Liver (tissue), 9 donors: Measurements from ENCODE around the gene TOR1A. TPM values are rescaled to one million over a fixed set of nuclear protein-coding genes. Genes with fewer than 3 reads are reported as not detected.

Source experiments
- DNase-seq: peaks from one replicate; pipeline ENCODE4 v3.0.0-alpha.2; 2017; ENCODE audit warnings: low spot score
- H3K27ac ChIP-seq, 2 donors: one replicate each; pipeline ENCODE4 v1.7.0; 2013; ENCODE audit warnings: inconsistent platforms in 2 of 2, low read length in 2 of 2, control low read depth in 1 of 2, low read depth in 1 of 2, mild to moderate bottlenecking in 1 of 2
- H3K27me3 ChIP-seq, 4 donors: one replicate each; pipeline versions ENCODE4 v1.6.1 to v1.7.0; 2013; ENCODE audit warnings: low read length in 3 of 4, inconsistent platforms in 1 of 4, mild to moderate bottlenecking in 1 of 4, moderate library complexity in 1 of 4; ENCODE audit not compliant: control insufficient read depth in 4 of 4, insufficient read depth in 4 of 4
- H3K36me3 ChIP-seq, 4 donors: one replicate each; pipeline versions ENCODE4 v1.6.1 to v1.7.0; 2013; ENCODE audit warnings: low read length in 3 of 4, mild to moderate bottlenecking in 3 of 4, low read depth in 1 of 4, moderate library complexity in 1 of 4; ENCODE audit not compliant: control insufficient read depth in 4 of 4, insufficient read depth in 3 of 4
- H3K4me1 ChIP-seq, 4 donors: one replicate each; pipeline versions ENCODE4 v1.6.1 to v1.7.0; 2013; ENCODE audit warnings: low read length in 3 of 4, mild to moderate bottlenecking in 3 of 4, moderate library complexity in 1 of 4; ENCODE audit not compliant: control insufficient read depth in 4 of 4, insufficient read depth in 4 of 4
- H3K4me3 ChIP-seq, 3 donors: one replicate each; pipeline versions ENCODE4 v1.6.1 to v1.7.0; 2013; ENCODE audit warnings: low read length in 3 of 3, control low read depth in 1 of 3, low read depth in 1 of 3, mild to moderate bottlenecking in 1 of 3
- H3K9ac ChIP-seq, 2 donors: one replicate each; pipeline ENCODE4 v1.7.0; 2013; ENCODE audit warnings: low read length in 2 of 2, mild to moderate bottlenecking in 2 of 2, moderate library complexity in 2 of 2, control low read depth in 1 of 2, low read depth in 1 of 2
- H3K9me3 ChIP-seq, 4 donors: one replicate each; pipeline versions ENCODE4 v1.6.1 to v1.7.0; 2013; ENCODE audit warnings: low read length in 3 of 4; ENCODE audit not compliant: control insufficient read depth in 4 of 4
- EGR1 ChIP-seq, 2 donors: IDR thresholded peaks; 2 replicates each; pipeline ENCODE4 v1.6.1; 2016 to 2018; ENCODE audit warnings: antibody characterized with exemption in 2 of 2, low read depth in 2 of 2
- FOXA1 ChIP-seq: IDR thresholded peaks from 2 replicates; pipeline ENCODE4 v1.6.1; 2016; ENCODE audit warnings: antibody characterized with exemption
- HNF4A ChIP-seq, 2 donors: conservative IDR thresholded peaks; 2 replicates each; pipeline ENCODE4 v1.6.1; 2016; ENCODE audit warnings: antibody characterized with exemption in 2 of 2, mild to moderate bottlenecking in 2 of 2
- HNF4G ChIP-seq: IDR thresholded peaks from 2 replicates; pipeline ENCODE4 v1.6.1; 2016; ENCODE audit warnings: antibody characterized with exemption
- JUND ChIP-seq, 2 donors: IDR thresholded peaks; 2 replicates each; pipeline ENCODE4 v1.6.1; 2016; ENCODE audit warnings: antibody characterized with exemption in 2 of 2
- NR2F2 ChIP-seq: IDR thresholded peaks from 2 replicates; pipeline ENCODE4 v1.6.1; 2016; ENCODE audit warnings: antibody characterized with exemption
- RAD21 ChIP-seq, 2 donors: IDR thresholded peaks; 2 replicates each; pipeline ENCODE4 v1.6.1; 2016; ENCODE audit warnings: antibody characterized with exemption in 2 of 2, mild to moderate bottlenecking in 2 of 2
- RXRA ChIP-seq, 2 donors: IDR thresholded peaks; 2 replicates each; pipeline ENCODE4 v1.6.1; 2017 to 2018; ENCODE audit warnings: antibody characterized with exemption in 2 of 2, mild to moderate bottlenecking in 1 of 2
- SP1 ChIP-seq: IDR thresholded peaks from 2 replicates; pipeline ENCODE4 v1.6.1; 2018; ENCODE audit warnings: antibody characterized with exemption, mild to moderate bottlenecking
- YY1 ChIP-seq: IDR thresholded peaks from 2 replicates; pipeline ENCODE4 v1.6.1; 2016; ENCODE audit warnings: antibody characterized with exemption, mild to moderate bottlenecking
- WGBS: extraction: QIAGEN DNeasy Blood & Tissue Kit; methylation state at CpG from one replicate; pipeline ENCODE4 v1.1.7; 2013; 5-methylcytosine and 5-hydroxymethylcytosine counted together
- polyA plus RNA-seq, 2 donors: library from polyadenylated mRNA; stranded (reverse) in 1 of 2; unstranded in 1 of 2; fragments of 200-250 nt in 1 of 2; fragments of >200 nt in 1 of 2; fragmentation: Nextera tagmentation in 1 of 2; extraction: Ambion mirVana in 1 of 2; gene quantifications; one replicate each; pipeline versions ENCODE4 v1.2.1 to v1.2.3, GENCODE V29; 2013 to 2015
- total RNA-seq, 2 donors: library from RNA; depleted of rRNA; stranded (reverse); fragments of >200 nt; gene quantifications; one replicate each; pipeline ENCODE4 v1.2.3, GENCODE V29; 2014
- TF ChIP-seq, protein P1 (sequence below): IDR thresholded peaks from 2 replicates; pipeline ENCODE4 v1.6.1; 2016; ENCODE audit warnings: antibody characterized with exemption
- TF ChIP-seq, protein P2 (sequence below): IDR thresholded peaks from 2 replicates; pipeline ENCODE4 v1.6.1; 2016; ENCODE audit warnings: antibody characterized with exemption
- TF ChIP-seq, protein P3 (sequence below): IDR thresholded peaks from 2 replicates; pipeline ENCODE4 v1.6.1; 2016; ENCODE audit warnings: antibody characterized with exemption, mild to moderate bottlenecking
- donor health status: healthy.
- donor health status: healthy.
- donor health status: healthy.
- donor health status: healthy.
- donor health status: healthy.

TOR1A gene
- total and polyA plus RNA-seq, 4 donors = 18.3 to 34.0 (median 29.8) TPM

GRCh38 chr9:129775448-129775798, 48.5 kb downstream of the TOR1A start:
- no peak overlapping the region for H3K9ac ChIP-seq
- no peaks in the 10 kb centered on the region for H3K4me1 ChIP-seq
- no peaks in the 10 kb centered on the region for H3K9me3 ChIP-seq
- no peak overlapping the region for H3K27ac ChIP-seq
- no peaks in the 10 kb centered on the region for H3K27me3 ChIP-seq
- no peak overlapping the region for H3K4me3 ChIP-seq
- DNase-seq = no peak
- 60% methylated on average over 2 of the region's 2 CpGs for WGBS
- TF ChIP-seq NR2F2 = no peak
- TF ChIP-seq EGR1 (IDR thresholded peaks at IDR 0.05; ENCODE audit: low read depth in 2 of 2) = no peak
- no peak for TF ChIP-seq RXRA (IDR thresholded peaks at IDR 0.05)
- no peak for TF ChIP-seq FOXA1
- TF ChIP-seq, protein P1, sequence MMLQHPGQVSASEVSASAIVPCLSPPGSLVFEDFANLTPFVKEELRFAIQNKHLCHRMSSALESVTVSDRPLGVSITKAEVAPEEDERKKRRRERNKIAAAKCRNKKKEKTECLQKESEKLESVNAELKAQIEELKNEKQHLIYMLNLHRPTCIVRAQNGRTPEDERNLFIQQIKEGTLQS = no peak
- TF ChIP-seq SP1 = no peak
- TF ChIP-seq JUND (IDR thresholded peaks at IDR 0.05) = no peak
- TF ChIP-seq RAD21 (IDR thresholded peaks at IDR 0.05) = no peak
- no peak for TF ChIP-seq YY1
- TF ChIP-seq, protein P2, sequence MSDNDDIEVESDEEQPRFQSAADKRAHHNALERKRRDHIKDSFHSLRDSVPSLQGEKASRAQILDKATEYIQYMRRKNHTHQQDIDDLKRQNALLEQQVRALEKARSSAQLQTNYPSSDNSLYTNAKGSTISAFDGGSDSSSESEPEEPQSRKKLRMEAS = no peak
- TF ChIP-seq HNF4G = no peak
- no peaks in the 10 kb centered on the region for H3K36me3 ChIP-seq

GRCh38 chr9:129774791-129775447, 49.0 kb downstream of the TOR1A start:
- TF ChIP-seq FOXA1 = no peak
- TF ChIP-seq YY1 = no peak
- no peak for TF ChIP-seq SP1
- no peak for TF ChIP-seq HNF4A (conservative IDR thresholded peaks at IDR 0.05)
- TF ChIP-seq NR2F2 = no peak
- TF ChIP-seq HNF4G = no peak
- no peak for TF ChIP-seq EGR1 (IDR thresholded peaks at IDR 0.05; ENCODE audit: low read depth in 2 of 2)
- no peak for TF ChIP-seq RXRA (IDR thresholded peaks at IDR 0.05)
- TF ChIP-seq, protein P3, sequence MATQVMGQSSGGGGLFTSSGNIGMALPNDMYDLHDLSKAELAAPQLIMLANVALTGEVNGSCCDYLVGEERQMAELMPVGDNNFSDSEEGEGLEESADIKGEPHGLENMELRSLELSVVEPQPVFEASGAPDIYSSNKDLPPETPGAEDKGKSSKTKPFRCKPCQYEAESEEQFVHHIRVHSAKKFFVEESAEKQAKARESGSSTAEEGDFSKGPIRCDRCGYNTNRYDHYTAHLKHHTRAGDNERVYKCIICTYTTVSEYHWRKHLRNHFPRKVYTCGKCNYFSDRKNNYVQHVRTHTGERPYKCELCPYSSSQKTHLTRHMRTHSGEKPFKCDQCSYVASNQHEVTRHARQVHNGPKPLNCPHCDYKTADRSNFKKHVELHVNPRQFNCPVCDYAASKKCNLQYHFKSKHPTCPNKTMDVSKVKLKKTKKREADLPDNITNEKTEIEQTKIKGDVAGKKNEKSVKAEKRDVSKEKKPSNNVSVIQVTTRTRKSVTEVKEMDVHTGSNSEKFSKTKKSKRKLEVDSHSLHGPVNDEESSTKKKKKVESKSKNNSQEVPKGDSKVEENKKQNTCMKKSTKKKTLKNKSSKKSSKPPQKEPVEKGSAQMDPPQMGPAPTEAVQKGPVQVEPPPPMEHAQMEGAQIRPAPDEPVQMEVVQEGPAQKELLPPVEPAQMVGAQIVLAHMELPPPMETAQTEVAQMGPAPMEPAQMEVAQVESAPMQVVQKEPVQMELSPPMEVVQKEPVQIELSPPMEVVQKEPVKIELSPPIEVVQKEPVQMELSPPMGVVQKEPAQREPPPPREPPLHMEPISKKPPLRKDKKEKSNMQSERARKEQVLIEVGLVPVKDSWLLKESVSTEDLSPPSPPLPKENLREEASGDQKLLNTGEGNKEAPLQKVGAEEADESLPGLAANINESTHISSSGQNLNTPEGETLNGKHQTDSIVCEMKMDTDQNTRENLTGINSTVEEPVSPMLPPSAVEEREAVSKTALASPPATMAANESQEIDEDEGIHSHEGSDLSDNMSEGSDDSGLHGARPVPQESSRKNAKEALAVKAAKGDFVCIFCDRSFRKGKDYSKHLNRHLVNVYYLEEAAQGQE = no peak
- TF ChIP-seq, protein P1 = no peak
- H3K36me3 ChIP-seq = no peaks in the 10 kb centered on the region
- no peak overlapping the region for H3K27ac ChIP-seq
- H3K9me3 ChIP-seq = no peaks in the 10 kb centered on the region
- WGBS = 86% methylated on average over 20 of the region's 20 CpGs
- DNase-seq = no peak
- no peaks in the 10 kb centered on the region for H3K4me1 ChIP-seq
- H3K27me3 ChIP-seq = no peaks in the 10 kb centered on the region
- H3K9ac ChIP-seq = no peak overlapping the region
- H3K4me3 ChIP-seq = no peak overlapping the region
